Glomerular endothelial cell (primary cell): ENCODE measurements around the gene TSPYL2. TPM values are rescaled to one million over a fixed set of nuclear protein-coding genes. Genes with fewer than 3 reads are reported as not detected.
A peak's percentile ranks its signal among the peaks of the same experiment; 100 is the strongest.

Source experiments
- DNase-seq: peaks from one replicate; pipeline ENCODE4 v3.0.0-alpha.2; 2011; ENCODE audit warnings: low read depth, low spot score; ENCODE audit errors: extremely low read depth
- total RNA-seq: library from RNA; depleted of rRNA; stranded (reverse); fragments of >200 nt; gene quantifications from 2 replicates; pipeline ENCODE4 v1.2.3, GENCODE V29; 2015

Gene TSPYL2
- total RNA-seq, 1 donor from 2014 or later = 10.0 TPM

GRCh38 chrX:53078943-53079342, 3.2 kb upstream of the TSPYL2 start:
- no peak for DNase-seq

DNA sequence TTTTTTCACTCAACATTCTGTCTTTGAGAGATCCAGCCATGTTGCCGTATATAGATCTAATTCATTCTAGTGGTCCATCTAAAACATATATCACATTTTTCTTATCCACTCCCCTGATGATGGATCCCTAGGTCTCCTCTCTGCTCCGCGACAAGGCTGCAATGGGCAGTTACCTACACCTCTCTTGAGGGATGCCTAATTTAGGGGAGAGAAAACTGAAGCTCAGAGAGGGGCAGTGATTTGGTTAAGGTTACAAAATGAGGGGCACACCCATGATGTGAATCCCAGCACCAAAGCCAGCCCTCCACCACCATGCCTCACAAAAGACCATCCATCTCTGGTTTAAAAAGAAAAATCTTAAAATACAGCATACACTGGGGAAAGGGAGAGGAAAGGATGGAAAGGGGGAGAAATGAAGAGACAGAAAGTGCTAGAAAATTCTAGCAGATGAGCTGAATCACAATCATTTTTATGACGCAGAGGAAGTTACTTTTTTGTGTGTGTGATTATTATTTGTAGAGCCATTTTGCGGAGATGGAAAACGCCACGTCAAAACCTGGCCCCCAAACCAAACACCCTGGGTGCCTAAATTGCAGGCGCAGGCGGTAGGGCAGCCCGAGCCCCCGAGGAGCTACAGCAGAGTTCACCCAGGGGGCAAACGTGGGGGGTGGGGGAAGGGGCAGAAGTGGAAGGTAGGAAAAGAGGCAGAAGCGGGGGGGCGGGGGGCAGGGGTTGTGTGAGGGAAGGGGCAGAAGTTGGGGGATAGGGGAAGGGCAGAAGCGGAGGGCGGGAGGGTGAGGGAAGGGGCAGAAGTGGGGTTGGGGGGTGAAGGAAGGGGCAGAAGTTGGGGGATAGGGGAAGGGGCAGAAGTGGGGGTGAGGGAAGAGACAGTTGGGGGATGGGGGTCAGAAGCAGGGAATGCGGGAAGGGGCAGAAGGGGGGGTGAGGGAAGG, 1.3 kb upstream of the TSPYL2 start:
- DNase-seq = no peak

GRCh38 chrX:53082773-53083616, 828 bp downstream of the TSPYL2 start:
- DNase-seq = no peak

DNA sequence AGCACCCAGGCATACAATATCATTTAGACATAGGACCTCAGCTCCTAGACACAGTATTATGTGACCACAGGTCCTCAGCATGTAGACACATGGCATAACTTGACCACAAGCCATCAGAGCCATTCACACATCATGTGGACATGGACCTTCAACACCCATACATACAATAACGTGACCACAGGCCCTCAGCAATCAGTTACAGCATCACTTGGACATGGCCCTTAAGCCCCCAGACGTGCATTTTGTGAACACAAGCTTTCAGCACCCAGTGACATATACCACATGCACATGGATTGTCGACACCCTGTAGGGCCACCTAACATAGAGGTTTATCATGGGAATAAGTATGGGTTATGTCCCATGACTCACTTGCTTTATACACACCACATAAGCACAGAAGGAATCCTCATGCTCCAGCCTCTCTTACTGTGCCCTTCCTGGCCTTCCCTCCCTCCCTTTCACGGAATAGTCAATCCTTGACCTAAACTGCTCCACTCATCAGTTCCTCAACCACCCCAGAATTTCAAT, 1.9 kb downstream of the TSPYL2 start:
- DNase-seq = no peak

- DNase-seq = no peak
Measured at GRCh38 chrX:53084863-53085262, 2.7 kb downstream of the TSPYL2 start.

DNA sequence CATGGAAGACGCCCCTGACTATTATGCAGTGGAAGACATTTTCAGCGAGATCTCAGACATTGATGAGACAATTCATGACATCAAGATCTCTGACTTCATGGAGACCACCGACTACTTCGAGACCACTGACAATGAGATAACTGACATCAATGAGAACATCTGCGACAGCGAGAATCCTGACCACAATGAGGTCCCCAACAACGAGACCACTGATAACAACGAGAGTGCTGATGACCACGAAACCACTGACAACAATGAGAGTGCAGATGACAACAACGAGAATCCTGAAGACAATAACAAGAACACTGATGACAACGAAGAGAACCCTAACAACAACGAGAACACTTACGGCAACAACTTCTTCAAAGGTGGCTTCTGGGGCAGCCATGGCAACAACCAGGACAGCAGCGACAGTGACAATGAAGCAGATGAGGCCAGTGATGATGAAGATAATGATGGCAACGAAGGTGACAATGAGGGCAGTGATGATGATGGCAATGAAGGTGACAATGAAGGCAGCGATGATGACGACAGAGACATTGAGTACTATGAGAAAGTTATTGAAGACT, 3.6 kb downstream of the TSPYL2 start:
- no peak for DNase-seq

DNA sequence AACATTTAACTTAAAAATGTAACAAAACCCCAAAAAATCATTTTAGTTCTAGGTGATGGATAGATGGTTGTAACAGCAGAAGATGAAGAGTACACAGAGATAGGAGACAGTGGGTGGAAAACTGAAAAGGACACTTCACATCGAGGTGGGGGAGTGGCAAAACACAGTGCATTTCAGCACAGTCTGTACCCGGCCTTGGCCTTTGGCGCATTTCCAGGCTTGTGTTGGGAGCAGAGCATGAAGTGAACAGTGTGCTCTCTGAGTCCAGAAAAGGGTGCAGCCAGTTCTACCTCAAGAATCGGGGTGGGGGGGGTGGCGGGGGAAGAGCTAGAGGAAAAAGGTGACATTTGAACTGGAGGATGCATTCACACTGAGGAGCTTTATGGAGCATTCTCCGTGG, 4.3 kb downstream of the TSPYL2 start:
- no peak for DNase-seq

DNA sequence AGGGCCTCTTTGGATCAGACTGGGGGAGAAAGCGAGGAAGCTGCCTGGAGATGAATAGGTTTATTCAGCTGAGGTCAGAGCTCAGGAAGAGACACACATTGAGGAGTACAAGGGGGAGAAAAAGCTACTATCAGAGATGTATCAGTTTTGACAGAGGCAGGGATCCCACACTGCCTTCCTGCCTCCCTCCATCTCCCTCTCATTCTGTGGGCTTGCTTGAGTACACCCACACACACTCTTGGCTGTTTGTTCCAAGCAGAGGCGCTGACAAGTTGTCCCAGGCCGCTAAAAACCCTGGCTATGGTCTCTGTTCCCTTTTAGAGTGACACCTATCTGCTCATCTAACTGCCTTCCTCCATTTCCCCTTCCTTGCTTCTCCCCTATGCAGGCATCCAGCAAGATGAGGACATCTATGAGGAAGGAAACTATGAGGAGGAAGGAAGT, 5.2 kb downstream of the TSPYL2 start:
- DNase-seq = no peak

- DNase-seq = no peak
Measured at GRCh38 chrX:53088136-53088974, 6.2 kb downstream of the TSPYL2 start.

- DNase-seq = no peak
Measured at GRCh38 chrX:53089224-53089842, 7.2 kb downstream of the TSPYL2 start.

DNA sequence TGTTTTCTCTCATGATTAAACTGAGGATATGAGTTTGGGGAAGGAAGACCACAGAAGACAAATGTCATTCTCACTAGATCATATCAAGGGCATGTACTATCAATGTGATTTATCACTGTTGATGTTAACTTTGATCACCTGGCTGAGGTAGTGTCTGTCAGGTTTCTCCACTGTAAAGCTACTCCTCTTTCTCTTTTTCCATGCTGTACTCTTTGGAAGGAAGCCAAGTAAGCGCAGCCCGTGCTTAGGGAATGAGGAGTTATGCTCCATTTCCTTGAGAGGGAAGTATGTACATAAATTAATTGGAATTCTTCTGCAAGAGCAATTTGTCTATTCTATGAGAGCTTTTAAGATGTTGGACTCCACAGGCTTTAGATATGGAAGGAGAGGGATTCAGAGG, 7.8 kb downstream of the TSPYL2 start:
- no peak for DNase-seq

DNA sequence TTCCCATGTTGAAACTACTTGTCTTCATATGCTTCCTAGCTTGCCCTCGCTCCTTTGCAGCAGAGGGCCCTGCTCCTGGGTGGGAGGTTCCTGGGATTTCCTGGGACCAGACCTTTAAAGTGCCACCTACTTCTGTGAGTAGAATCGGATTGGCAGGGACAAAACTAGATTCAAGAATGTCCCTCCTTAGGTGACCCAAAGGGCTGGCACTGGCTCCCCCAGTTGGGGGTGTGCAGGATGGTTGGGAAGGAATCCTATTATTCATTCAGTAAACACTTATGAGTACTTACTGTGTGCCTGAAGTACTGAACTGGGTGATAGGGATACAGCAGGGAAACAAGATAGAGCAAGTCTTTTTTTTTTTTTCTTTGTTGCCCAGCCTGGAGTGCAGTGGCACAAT, 9.2 kb downstream of the TSPYL2 start:
- DNase-seq = no peak

- DNase-seq = no peak
Measured at GRCh38 chrX:53093177-53093655, 11.0 kb downstream of the TSPYL2 start.

GRCh38 chrX:53093748-53094581, 11.8 kb downstream of the TSPYL2 start, which contains the start of gene KANTR:
Gene KANTR, plus strand, starts transcription at chrX:53094142. Its CDS starts 30,131 bp downstream, at chrX:53124273.
- DNase-seq = peak; percentile 72

DNA sequence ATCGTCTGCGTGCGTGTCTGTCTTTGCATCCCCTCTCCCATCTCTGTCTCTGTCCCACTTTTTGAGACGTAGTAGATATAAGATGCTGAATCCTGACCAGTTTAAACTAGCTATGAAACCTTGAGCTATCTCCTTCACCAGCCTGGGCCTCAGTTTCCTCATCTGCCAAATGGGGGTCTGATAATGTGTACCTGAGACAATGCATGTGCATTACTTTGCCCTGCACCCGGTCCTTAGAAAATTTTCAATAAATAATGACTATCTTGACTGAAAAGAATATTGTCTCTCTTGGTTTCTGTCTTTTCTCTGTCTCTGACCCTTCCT, 12.4 kb downstream of the TSPYL2 start:
- no peak for DNase-seq

DNA sequence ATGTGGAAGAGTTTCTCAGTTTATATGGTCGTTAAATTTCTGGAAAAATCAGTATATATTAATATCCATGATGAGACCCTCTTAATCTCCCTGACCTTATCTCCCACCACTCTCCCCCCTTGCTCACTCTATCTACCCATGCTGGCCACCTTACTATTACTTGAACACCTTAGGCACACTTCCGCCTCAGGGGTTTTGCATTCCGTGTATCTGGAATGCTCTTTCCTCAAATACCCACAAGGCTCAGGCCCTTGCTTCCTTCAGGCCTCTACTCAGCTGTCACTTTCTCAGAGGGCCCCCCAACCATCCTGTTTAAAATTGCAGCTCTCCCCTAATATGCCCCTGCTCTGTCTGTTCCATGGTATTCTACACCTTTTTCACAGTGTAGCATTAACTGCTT, 13.6 kb downstream of the TSPYL2 start:
- no peak for DNase-seq

DNA sequence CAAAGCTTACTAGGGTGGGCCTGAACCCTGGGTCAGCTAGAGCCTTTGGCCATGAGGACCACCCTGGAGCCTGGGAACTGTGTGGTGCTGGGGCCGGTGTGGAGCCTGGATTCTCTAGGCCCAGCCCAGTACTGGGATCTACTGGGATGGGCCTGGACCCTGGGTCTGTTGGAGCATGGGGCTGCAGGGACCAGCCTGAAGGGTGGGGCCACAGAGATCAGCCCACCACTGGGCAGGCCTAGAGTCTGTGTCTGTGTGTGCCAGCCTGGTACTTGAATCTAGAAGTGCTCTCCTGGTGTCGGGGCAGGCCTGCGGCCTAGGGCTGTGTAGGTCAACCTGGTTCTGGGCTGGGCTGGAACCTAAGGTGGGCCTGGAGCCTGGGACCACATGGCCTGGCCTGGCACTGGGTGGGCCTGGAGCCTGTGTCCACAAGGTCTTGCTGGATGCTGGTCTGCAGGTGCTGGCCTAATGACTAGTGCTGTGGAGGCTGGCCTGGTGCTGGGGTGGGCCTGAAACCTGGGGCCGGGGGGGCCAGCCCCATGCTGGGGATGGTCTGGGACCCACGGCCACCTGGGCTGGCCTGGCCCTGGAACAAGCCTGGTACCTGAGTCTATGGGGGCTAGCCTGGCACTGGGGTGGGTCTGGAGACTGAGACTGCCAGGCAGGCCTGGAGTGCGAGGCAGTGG, 32.8 kb downstream of the TSPYL2 start:
- DNase-seq = no peak

- no peak for DNase-seq
Measured at GRCh38 chrX:53115550-53115874, 33.3 kb downstream of the TSPYL2 start.
